Tibial nerve (tissue), 3 donors: Measurements from ENCODE around the gene CLTCL1.

Source experiments
- CTCF ChIP-seq, 5 experiments: fragments of 200-600 bp in 3 of 5; fragments of 450-650 bp in 2 of 5; sonication (generic) in 3 of 5; IDR thresholded peaks; one replicate each; pipeline ENCODE4 v1.5.1; 2016 to 2019; ENCODE audit warnings: antibody characterized with exemption in 5 of 5, mild to moderate bottlenecking in 3 of 5, moderate library complexity in 2 of 5
- POLR2A ChIP-seq, 2 donors: fragments of 450-650 bp; IDR thresholded peaks; one replicate each; pipeline ENCODE4 v1.6.1; 2017; ENCODE audit warnings: antibody characterized with exemption in 2 of 2, mild to moderate bottlenecking in 2 of 2, moderate library complexity in 2 of 2

- TF ChIP-seq CTCF (IDR thresholded peaks at IDR 0.05) = no peak
- no peak for TF ChIP-seq POLR2A (IDR thresholded peaks at IDR 0.05)
Observed at GRCh38 chr22:19216579-19216978, 74.9 kb downstream of the CLTCL1 start.
